SU-DHL-6 (cell line): ENCODE measurements around the gene MYO19.

Experiments used
- H2AFZ ChIP-seq: fragments of 200-600 bp; sonication (generic); 2 replicates; pipeline ENCODE4 v1.6.1; 2014; ENCODE audit warnings: low read depth, mild to moderate bottlenecking, moderate library complexity, mixed read lengths, antibody characterized with exemption, low read length; ENCODE audit not compliant: severe bottlenecking
- H3F3A ChIP-seq: fragments of 200-600 bp; shearing (Covaris generic); 2 replicates; pipeline ENCODE4 v1.6.0; 2016; ENCODE audit warnings: antibody characterized with exemption, mild to moderate bottlenecking; ENCODE audit not compliant: insufficient read depth
- H3K27ac ChIP-seq: fragments of 200-600 bp; sonication (generic); 2 replicates; pipeline ENCODE4 v1.5.1; 2016; ENCODE audit warnings: low read depth, mild to moderate bottlenecking, low read length, moderate library complexity, mixed read lengths
- H3K27me3 ChIP-seq: fragments of 200-600 bp; sonication (generic), shearing (Covaris generic); 2 replicates; pipeline ENCODE4 v1.6.0; 2014; ENCODE audit warnings: mild to moderate bottlenecking, low read length
- H3K36me3 ChIP-seq: fragments of 200-600 bp; sonication (generic); 2 replicates; pipeline ENCODE4 v1.6.1; 2014; ENCODE audit warnings: mild to moderate bottlenecking, low read length, mixed read lengths
- H3K4me2 ChIP-seq: fragments of 300-600, 200-600 bp; shearing (Covaris generic), sonication (generic); 2 replicates; pipeline ENCODE4 v1.6.0; 2014; ENCODE audit warnings: low read length, low read depth, mild to moderate bottlenecking; ENCODE audit not compliant: poor library complexity, severe bottlenecking
- H3K4me3 ChIP-seq: fragments of 200-600 bp; sonication (generic); 2 replicates; pipeline ENCODE4 v1.5.1; 2014; ENCODE audit warnings: antibody characterized with exemption, low read length, mild to moderate bottlenecking, mixed read lengths; ENCODE audit not compliant: insufficient read depth, poor library complexity, severe bottlenecking
- H3K79me2 ChIP-seq: fragments of 200-600 bp; sonication (generic); 2 replicates; pipeline ENCODE4 v1.6.1; 2014; ENCODE audit warnings: mild to moderate bottlenecking, low read length, moderate library complexity; ENCODE audit not compliant: insufficient read depth
- H3K9ac ChIP-seq: fragments of 200-600 bp; sonication (generic); 2 replicates; pipeline ENCODE4 v1.7.0; 2014; ENCODE audit warnings: mild to moderate bottlenecking, low read length
- H3K9me2 ChIP-seq: fragments of 200-600 bp; sonication (generic); replicated peaks from 2 replicates; pipeline ENCODE4 v1.6.1; 2014; ENCODE audit warnings: low read length; ENCODE audit not compliant: insufficient read depth
- H3K9me3 ChIP-seq: fragments of 200-600 bp; sonication (generic); 2 replicates; pipeline ENCODE4 v1.6.1; 2014; ENCODE audit warnings: low read length, mixed read lengths; ENCODE audit not compliant: insufficient read depth
- H4K20me1 ChIP-seq: fragments of 200-600 bp; sonication (generic); 2 replicates; pipeline ENCODE4 v1.6.1; 2014; ENCODE audit warnings: low read depth, mild to moderate bottlenecking, antibody characterized with exemption, low read length, moderate library complexity, mixed read lengths
- EZH2phosphoT487 ChIP-seq: fragments of 200-600 bp; sonication (generic), shearing (Covaris generic); conservative IDR thresholded peaks from 2 replicates; pipeline ENCODE4 v1.6.1; 2018; ENCODE audit warnings: mild to moderate bottlenecking, antibody characterized with exemption, low read length, moderate library complexity, mixed read lengths
- TF ChIP-seq, protein P1 (sequence below): fragments of 200-600 bp; sonication (generic); IDR thresholded peaks from one replicate; pipeline ENCODE4 v1.5.1; 2017; ENCODE audit warnings: antibody characterized with exemption, mild to moderate bottlenecking, low read length, moderate library complexity; ENCODE audit not compliant: insufficient read depth, poor library complexity, severe bottlenecking

MYO19 gene

DNA sequence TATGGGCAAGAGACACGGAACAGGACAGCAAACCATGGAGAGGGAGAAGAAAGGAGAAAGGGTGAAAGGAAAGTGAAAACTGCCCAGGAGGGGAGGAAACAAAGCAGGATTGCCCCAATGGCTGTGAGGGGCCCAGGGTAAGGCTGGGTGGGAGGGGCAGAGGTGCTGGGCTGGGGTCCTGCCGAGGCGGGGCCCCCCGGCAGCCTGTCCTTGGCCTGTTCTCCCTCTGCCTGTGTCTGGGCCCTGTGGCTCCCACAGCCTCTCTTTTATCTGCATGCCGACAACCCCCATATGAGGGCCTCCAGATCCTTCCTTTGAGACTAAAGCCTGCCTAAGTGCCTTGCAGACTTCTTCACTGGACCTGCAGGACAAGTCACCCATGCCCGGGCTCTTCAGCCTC lies 32.7 kb downstream of the MYO19 start:
- no peaks in the 10 kb centered on the region for H3K36me3 ChIP-seq
- TF ChIP-seq, protein P1, sequence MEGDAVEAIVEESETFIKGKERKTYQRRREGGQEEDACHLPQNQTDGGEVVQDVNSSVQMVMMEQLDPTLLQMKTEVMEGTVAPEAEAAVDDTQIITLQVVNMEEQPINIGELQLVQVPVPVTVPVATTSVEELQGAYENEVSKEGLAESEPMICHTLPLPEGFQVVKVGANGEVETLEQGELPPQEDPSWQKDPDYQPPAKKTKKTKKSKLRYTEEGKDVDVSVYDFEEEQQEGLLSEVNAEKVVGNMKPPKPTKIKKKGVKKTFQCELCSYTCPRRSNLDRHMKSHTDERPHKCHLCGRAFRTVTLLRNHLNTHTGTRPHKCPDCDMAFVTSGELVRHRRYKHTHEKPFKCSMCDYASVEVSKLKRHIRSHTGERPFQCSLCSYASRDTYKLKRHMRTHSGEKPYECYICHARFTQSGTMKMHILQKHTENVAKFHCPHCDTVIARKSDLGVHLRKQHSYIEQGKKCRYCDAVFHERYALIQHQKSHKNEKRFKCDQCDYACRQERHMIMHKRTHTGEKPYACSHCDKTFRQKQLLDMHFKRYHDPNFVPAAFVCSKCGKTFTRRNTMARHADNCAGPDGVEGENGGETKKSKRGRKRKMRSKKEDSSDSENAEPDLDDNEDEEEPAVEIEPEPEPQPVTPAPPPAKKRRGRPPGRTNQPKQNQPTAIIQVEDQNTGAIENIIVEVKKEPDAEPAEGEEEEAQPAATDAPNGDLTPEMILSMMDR = no peak
- no peak for TF ChIP-seq EZH2phosphoT487

DNA sequence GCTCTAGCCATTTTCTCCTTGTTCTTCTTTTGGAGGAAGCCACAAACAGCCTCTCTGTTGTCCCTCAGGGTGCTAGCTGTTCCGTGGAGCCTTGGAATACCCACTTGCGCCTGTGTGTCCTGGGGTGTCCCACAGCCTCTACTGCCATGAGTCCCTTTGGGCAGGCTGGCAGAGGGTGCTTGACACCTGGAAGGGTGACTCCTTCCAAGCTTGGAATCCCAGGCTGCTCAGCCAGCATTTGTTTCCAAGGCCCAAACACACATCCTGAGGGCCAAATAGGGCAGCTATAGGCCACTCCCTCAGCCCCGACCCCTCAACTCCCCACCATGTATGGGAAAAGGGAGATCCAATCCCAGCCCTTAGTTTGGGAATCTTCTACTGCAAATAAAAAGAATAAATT lies 33.3 kb downstream of the MYO19 start:
- TF ChIP-seq EZH2phosphoT487 = no peak
- Histone ChIP-seq H4K20me1 (no peaks in the 10 kb centered on the region), H3K36me3 (no peaks in the 10 kb centered on the region), H3F3A (no peaks in the 10 kb centered on the region), H3K9me3 (no peaks in the 10 kb centered on the region), H3K4me3 (no peak overlapping the region), H3K27me3 (no peaks in the 10 kb centered on the region), H2AFZ (no peak overlapping the region), H3K4me2 (no peak overlapping the region), H3K27ac (no peak overlapping the region), H3K9ac (no peak overlapping the region), H3K79me2 (no peaks in the 10 kb centered on the region), H3K9me2 (no peaks in the 10 kb centered on the region)

More for the DNA sequence above, 32.7 kb downstream of the MYO19 start:
- H3K79me2 ChIP-seq = no peaks in the 10 kb centered on the region
- no peaks in the 10 kb centered on the region for H3K27me3 ChIP-seq
- H3K9ac ChIP-seq = no peak overlapping the region
- no peaks in the 10 kb centered on the region for H3K9me3 ChIP-seq
- no peaks in the 10 kb centered on the region for H4K20me1 ChIP-seq
- H3K9me2 ChIP-seq = no peaks in the 10 kb centered on the region
- H3K4me2 ChIP-seq = no peak overlapping the region
- H3K27ac ChIP-seq = no peak overlapping the region
- no peak overlapping the region for H3K4me3 ChIP-seq
- no peaks in the 10 kb centered on the region for H3F3A ChIP-seq
- no peak overlapping the region for H2AFZ ChIP-seq

DNA sequence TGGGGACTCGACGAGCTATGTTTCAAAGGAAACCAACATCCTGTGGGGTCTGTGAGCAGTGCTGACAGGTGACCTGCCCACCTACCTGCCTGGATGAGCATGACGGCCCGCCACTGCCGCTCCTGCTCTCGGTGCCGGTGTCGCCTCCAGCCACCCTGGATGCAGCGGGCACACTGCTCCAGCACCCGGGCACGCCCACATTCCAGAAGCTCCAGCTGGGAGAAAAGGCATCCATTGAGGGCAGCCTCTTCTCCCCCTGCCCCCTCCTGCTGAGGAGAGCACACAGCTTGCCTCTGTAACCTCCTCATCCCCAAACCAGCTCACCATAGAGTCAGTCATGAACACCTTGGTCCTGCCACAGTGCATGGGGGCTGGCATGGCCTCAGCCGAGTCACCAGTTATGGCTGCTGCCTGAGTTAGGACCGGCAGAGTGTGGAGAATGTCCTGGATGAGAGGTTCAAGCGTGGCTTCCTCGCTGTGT lies 33.9 kb downstream of the MYO19 start:
- H3K27ac ChIP-seq = no peak overlapping the region
- H3K79me2 ChIP-seq = no peaks in the 10 kb centered on the region
- H3K36me3 ChIP-seq = no peaks in the 10 kb centered on the region
- no peaks in the 10 kb centered on the region for H3K27me3 ChIP-seq
- H3K4me2 ChIP-seq = no peak overlapping the region
- no peaks in the 10 kb centered on the region for H4K20me1 ChIP-seq
- TF ChIP-seq, protein P1 = no peak
- no peak for TF ChIP-seq EZH2phosphoT487
- H3K9ac ChIP-seq = no peak overlapping the region
- H3K9me3 ChIP-seq = no peaks in the 10 kb centered on the region
- no peaks in the 10 kb centered on the region for H3F3A ChIP-seq
- no peaks in the 10 kb centered on the region for H3K9me2 ChIP-seq
- no peak overlapping the region for H3K4me3 ChIP-seq
- no peak overlapping the region for H2AFZ ChIP-seq

DNA sequence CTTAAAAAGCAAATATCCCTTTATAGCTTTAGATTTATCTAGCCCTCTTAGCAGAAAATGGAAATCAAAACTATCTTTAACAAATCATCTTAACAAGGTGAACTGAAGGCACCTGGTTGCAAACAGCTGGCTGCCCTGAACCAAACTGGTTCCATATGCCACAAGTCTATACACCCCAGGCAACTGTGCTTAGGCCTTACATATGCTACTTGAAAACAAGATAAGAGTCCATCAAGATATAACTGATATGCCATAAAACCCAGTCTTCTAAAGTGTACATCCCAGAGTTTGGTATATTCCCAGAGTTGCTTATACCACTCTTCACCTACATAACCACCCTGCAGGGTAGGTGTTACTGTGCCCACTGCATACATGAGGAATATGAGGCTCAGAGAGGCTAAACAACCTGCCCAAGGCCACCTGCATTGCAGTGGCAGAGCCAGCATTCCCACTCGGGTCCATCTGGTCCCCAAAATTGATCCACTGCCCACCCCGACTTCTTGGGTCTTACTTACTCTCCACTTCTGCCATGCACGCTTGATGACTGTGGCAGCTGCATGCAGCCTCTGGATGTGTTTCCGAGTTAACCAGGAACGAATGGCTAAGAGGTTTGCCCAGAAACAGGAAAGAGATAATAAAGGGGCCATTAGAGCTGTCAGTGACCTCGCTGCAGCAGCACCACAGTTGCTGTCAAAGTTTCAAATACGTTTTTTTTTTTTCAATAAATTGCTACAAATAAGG lies 35.9 kb downstream of the MYO19 start:
- Histone ChIP-seq H3K9me2 (no peaks in the 10 kb centered on the region), H3K27ac (no peak overlapping the region)

More for the DNA sequence above, 35.9 kb downstream of the MYO19 start:
- H2AFZ ChIP-seq = no peak overlapping the region
- no peaks in the 10 kb centered on the region for H3K27me3 ChIP-seq
- H4K20me1 ChIP-seq = no peaks in the 10 kb centered on the region
- H3K4me3 ChIP-seq = no peak overlapping the region
- TF ChIP-seq EZH2phosphoT487 = no peak
- TF ChIP-seq, protein P1 = no peak
- peaks cover 8% of the 10 kb centered on the region for H3K36me3 ChIP-seq
- H3K9me3 ChIP-seq = no peaks in the 10 kb centered on the region
- no peaks in the 10 kb centered on the region for H3K79me2 ChIP-seq
- no peak overlapping the region for H3K9ac ChIP-seq
- no peaks in the 10 kb centered on the region for H3F3A ChIP-seq
- no peak overlapping the region for H3K4me2 ChIP-seq
